ENCODE results near the gene GPR82.

Gene GPR82

DNA sequence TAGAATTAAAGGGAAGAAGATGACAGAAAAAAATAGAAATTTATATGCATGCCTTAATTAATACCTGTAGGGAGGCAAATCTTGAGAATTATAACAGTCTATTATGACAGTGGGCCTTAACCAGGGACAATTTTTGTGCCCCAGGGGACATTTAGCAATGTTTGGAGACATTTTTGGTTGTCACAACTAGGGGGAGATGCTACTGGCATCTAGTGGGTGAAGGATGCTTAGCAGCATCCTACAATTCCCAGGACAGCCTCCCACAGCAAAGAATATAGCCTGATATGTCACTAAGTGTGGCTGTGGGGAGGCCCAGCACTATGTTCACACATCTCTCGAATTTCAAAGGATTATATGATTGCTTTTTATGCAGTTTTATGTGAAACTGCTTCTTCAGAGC lies 10.5 kb downstream of the GPR82 start:
- H3K9me3 Mint-ChIP-seq: no peaks in the 10 kb centered on the region
- ATAC-seq: peak; percentile 62
- H3K36me3 Mint-ChIP-seq: no peaks in the 10 kb centered on the region
- no peaks in the 10 kb centered on the region for H3K27me3 Mint-ChIP-seq
- H3K4me1 Mint-ChIP-seq: peaks cover 28% of the 10 kb centered on the region
- peak overlapping the region; percentile 70 for H3K4me3 Mint-ChIP-seq
- H3K27ac Mint-ChIP-seq: peak overlapping the region; percentile 88

DNA sequence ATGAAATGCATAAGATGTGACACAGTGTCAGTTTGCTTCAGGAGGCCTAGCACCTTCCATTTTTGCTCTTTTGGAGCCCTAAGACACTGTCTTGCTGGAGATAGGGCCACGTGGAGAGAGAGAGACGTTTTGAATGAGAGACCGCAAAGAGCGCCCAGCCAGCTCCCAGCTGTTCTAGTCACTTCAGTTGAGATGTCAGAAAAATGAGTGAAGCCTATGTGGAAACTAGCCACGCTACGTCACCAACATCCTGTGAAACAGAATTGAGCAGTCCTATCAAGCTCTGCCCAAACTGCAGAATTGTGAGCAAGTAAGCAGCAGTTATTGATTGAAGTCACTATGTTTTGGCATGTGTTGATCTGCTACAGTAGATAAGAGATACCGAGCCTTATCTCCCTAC lies 13.1 kb downstream of the GPR82 start:
- peak overlapping the region; percentile 18 for H3K27ac Mint-ChIP-seq
- H3K27me3 Mint-ChIP-seq: no peaks in the 10 kb centered on the region
- peaks cover 26% of the 10 kb centered on the region for H3K4me1 Mint-ChIP-seq
- H3K9me3 Mint-ChIP-seq: no peaks in the 10 kb centered on the region
- ATAC-seq: no peak
- no peak overlapping the region for H3K4me3 Mint-ChIP-seq
- H3K36me3 Mint-ChIP-seq: no peaks in the 10 kb centered on the region

DNA sequence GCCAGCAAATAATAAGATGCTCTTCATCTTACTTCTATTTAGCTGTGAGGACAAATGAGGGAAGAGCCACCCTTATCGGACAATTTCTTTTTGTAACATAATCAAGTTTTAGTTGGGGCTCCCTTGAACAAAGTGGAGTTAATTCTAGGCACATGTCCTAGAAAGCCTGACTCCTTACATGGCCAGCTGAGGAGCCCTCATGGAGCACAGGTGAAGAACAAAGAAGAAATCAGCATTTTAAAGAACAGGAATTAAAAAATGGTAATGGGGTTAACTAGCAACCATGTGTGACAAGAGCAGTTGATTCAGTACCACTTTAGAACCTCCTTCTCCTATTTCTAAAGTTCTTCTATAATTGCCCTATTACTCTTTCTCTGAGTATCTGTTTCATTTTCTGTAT lies 15.9 kb downstream of the GPR82 start:
- no peaks in the 10 kb centered on the region for H3K9me3 Mint-ChIP-seq
- no peaks in the 10 kb centered on the region for H3K27me3 Mint-ChIP-seq
- H3K4me1 Mint-ChIP-seq: peaks cover 13% of the 10 kb centered on the region
- no peak for ATAC-seq
- H3K4me3 Mint-ChIP-seq: no peak overlapping the region
- no peak overlapping the region for H3K27ac Mint-ChIP-seq
- peaks cover 7% of the 10 kb centered on the region for H3K36me3 Mint-ChIP-seq

DNA sequence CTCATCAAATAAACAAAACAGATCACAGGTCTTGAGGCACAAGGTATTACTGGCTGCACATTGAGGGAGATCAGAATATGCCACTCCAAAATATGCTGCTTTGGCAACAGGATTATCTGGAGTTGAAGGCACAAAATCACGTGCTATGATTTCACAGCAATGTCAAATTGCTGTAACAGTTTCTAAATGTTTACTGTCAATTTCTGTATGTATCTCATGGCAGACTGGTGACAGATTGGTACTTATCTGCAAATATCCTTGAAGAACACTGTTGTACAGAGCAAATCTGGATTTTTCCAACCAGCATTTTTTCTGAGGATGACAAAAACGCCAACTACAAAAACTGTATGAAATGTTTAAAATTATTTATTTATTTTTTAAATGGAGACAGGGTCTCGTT lies 26.7 kb downstream of the GPR82 start:
- no peak overlapping the region for H3K27ac Mint-ChIP-seq
- no peak overlapping the region for H3K4me3 Mint-ChIP-seq
- no peaks in the 10 kb centered on the region for H3K4me1 Mint-ChIP-seq
- no peaks in the 10 kb centered on the region for H3K36me3 Mint-ChIP-seq
- H3K27me3 Mint-ChIP-seq: no peaks in the 10 kb centered on the region
- no peak for ATAC-seq
- H3K9me3 Mint-ChIP-seq: no peaks in the 10 kb centered on the region

DNA sequence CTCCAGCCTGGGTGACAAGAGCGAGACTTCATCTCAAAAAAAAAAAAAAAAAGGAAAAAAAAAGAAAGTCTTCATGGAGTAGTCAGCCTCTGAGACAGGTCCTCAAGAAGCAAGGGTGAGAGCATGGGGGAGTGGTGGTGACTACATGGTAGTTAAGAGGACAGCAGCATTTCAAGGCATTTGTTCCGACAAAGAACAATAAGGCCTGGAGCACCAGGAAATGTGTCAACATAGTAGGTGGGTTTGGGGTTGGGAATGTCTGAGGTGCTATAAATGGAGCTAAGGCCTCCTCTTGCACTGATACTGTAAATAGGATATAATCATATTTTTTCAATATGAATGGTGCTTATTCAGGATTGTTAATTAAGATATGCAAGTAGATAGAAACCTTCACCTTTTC lies 34.4 kb downstream of the GPR82 start:
- H3K27ac Mint-ChIP-seq: no peak overlapping the region
- H3K4me1 Mint-ChIP-seq: no peaks in the 10 kb centered on the region
- H3K36me3 Mint-ChIP-seq: no peaks in the 10 kb centered on the region
- ATAC-seq: no peak
- H3K9me3 Mint-ChIP-seq: no peaks in the 10 kb centered on the region
- H3K4me3 Mint-ChIP-seq: no peak overlapping the region
- no peaks in the 10 kb centered on the region for H3K27me3 Mint-ChIP-seq

DNA sequence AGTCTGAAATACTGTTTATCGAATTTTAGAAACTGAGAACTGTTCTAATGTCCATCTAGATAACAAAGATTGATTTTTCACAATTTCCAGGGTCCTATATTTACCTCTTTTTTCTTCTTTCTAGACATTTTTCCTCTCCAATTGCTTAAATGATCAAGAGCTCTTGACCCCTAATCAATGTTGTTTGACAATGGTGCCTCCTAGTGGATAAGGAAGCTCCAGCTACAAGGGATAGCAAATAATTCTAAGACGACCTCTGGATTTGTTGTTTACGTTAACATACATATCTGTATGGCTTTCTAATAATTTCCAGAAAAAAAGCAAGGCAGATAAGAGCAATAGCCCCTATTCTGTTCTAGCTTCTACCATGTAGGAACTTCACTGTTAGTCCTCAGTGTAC lies 35.8 kb downstream of the GPR82 start:
- H3K27ac Mint-ChIP-seq: no peak overlapping the region
- no peak for ATAC-seq
- peaks cover 7% of the 10 kb centered on the region for H3K36me3 Mint-ChIP-seq

DNA sequence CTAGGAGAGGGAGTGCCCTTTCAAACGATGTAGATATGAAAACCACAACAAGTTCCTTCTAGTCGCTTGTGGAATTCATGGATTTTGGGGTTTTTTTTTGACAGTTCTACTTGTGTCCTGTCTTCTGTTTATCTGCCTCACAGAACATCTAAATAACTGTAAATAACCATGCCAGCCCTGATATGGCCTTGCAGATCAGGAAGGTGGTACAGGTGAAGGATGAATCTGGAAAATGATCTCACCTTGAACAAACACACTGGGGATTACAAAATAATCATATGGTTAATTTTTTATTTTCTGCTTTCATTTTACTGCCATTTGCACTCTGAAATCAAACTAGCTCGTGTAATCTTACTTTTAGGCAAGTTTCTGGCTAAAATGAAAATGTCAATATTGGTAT lies 37.2 kb downstream of the GPR82 start:
- Mint-ChIP-seq H3K27ac (no peak overlapping the region), H3K4me3 (no peak overlapping the region), H3K9me3 (no peaks in the 10 kb centered on the region), H3K27me3 (no peaks in the 10 kb centered on the region), H3K4me1 (no peaks in the 10 kb centered on the region), H3K36me3 (peaks cover 7% of the 10 kb centered on the region)
- no peak for ATAC-seq

More for the DNA sequence above, 35.8 kb downstream of the GPR82 start:
- no peaks in the 10 kb centered on the region for H3K4me1 Mint-ChIP-seq
- H3K27me3 Mint-ChIP-seq: no peaks in the 10 kb centered on the region
- H3K4me3 Mint-ChIP-seq: no peak overlapping the region
- H3K9me3 Mint-ChIP-seq: no peaks in the 10 kb centered on the region

DNA sequence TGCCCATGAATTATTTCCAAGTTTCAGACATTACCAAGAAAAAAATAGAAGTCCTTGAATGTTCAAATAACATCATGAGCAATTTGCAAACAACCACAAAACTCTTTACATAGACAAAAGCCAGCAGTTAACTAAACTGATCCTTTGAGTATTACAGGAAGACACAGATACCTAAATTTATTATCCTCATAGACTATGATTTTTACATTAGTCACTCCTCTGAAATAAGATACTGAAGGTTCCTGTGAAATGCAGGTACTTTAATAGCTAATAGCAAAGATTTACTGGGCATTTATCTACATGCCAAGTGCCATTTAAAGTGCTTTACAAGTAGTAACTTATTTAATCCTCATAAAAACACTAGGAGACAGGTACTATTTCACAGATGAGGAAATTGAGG lies 37.7 kb downstream of the GPR82 start:
- Mint-ChIP-seq H3K4me3 (no peak overlapping the region), H3K27me3 (no peaks in the 10 kb centered on the region), H3K27ac (no peak overlapping the region), H3K9me3 (no peaks in the 10 kb centered on the region), H3K4me1 (no peaks in the 10 kb centered on the region), H3K36me3 (peaks cover 7% of the 10 kb centered on the region)
- ATAC-seq: no peak

DNA sequence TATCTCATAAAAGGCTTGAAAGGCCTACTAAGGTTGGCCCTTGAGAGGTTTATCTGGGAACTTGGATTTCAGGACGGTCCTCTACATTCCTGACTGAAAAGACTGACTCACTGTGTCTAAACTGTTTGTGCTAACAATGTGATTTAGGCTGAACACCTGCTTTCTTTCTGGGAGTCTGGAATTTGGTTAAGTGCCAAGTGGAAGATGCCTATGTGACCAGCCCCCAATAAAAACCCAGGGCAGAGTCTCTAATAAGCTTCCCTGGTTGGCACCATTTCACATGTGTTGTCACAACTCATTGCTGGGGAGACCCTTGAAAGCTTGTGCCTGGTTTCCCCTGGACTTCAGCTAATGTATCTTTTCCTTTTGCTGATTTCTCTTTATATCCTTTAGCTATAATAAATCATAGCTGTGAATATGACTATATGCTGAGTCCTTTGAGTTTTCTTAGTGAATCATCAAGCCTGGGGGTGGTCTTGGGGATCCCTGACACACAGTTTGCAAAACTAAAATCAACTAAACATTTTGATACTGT lies 55.1 kb downstream of the GPR82 start:
- ATAC-seq: no peak
- Mint-ChIP-seq H3K4me1 (peaks cover 4% of the 10 kb centered on the region), H3K27ac (no peak overlapping the region), H3K27me3 (no peaks in the 10 kb centered on the region), H3K4me3 (no peak overlapping the region), H3K9me3 (no peaks in the 10 kb centered on the region), H3K36me3 (peaks cover 4% of the 10 kb centered on the region)
